Measurements from ENCODE around the gene MTUS2.

MTUS2 gene

GRCh38 chr13:29108068-29108786 lies 288.1 kb downstream of the MTUS2 start:
- no peak for DNase-seq (ENCODE audit: low read depth in 2 of 2)

- no peak for DNase-seq (ENCODE audit: low read depth in 2 of 2)
Measured at GRCh38 chr13:29109987-29110386, 289.8 kb downstream of the MTUS2 start.

- DNase-seq (ENCODE audit: low read depth in 2 of 2) = no peak
Measured at GRCh38 chr13:29111446-29111845, 291.3 kb downstream of the MTUS2 start.

- no peak for DNase-seq (ENCODE audit: low read depth in 2 of 2)
Measured at GRCh38 chr13:29115842-29116241, 295.7 kb downstream of the MTUS2 start.

- DNase-seq (ENCODE audit: low read depth in 2 of 2) = no peak
Measured at GRCh38 chr13:29117663-29118062, 297.5 kb downstream of the MTUS2 start.

- DNase-seq (ENCODE audit: low read depth in 2 of 2) = no peak
Measured at GRCh38 chr13:29118471-29118870, 298.3 kb downstream of the MTUS2 start.

GRCh38 chr13:29125191-29125933 lies 305.2 kb downstream of the MTUS2 start:
- DNase-seq (ENCODE audit: low read depth in 2 of 2) = no peak

- DNase-seq (ENCODE audit: low read depth in 2 of 2) = no peak
Measured at GRCh38 chr13:29125934-29126424, 305.8 kb downstream of the MTUS2 start.

- DNase-seq (ENCODE audit: low read depth in 2 of 2) = no peak
Measured at GRCh38 chr13:29129616-29130015, 309.5 kb downstream of the MTUS2 start.

- no peak for DNase-seq (ENCODE audit: low read depth in 2 of 2)
Measured at GRCh38 chr13:29131159-29131558, 311.0 kb downstream of the MTUS2 start.

- DNase-seq (ENCODE audit: low read depth in 2 of 2) = no peak
Measured at GRCh38 chr13:29131881-29132668, 311.9 kb downstream of the MTUS2 start.

GRCh38 chr13:29136341-29136740 lies 316.2 kb downstream of the MTUS2 start:
- DNase-seq (ENCODE audit: low read depth in 2 of 2) = no peak

- no peak for DNase-seq (ENCODE audit: low read depth in 2 of 2)
Measured at GRCh38 chr13:29137016-29137415, 316.9 kb downstream of the MTUS2 start.

GRCh38 chr13:29137995-29138394 lies 317.9 kb downstream of the MTUS2 start:
- DNase-seq (ENCODE audit: low read depth in 2 of 2) = no peak

GRCh38 chr13:29140277-29140676 lies 320.1 kb downstream of the MTUS2 start:
- DNase-seq (ENCODE audit: low read depth in 2 of 2) = no peak

GRCh38 chr13:29143847-29144246 lies 323.7 kb downstream of the MTUS2 start:
- no peak for DNase-seq (ENCODE audit: low read depth in 2 of 2)

GRCh38 chr13:29154390-29154789 lies 334.3 kb downstream of the MTUS2 start:
- DNase-seq (ENCODE audit: low read depth in 2 of 2) = no peak

GRCh38 chr13:29156136-29156535 lies 336.0 kb downstream of the MTUS2 start:
- no peak for DNase-seq (ENCODE audit: low read depth in 2 of 2)

GRCh38 chr13:29159871-29160270 lies 339.7 kb downstream of the MTUS2 start:
- no peak for DNase-seq (ENCODE audit: low read depth in 2 of 2)

GRCh38 chr13:29160862-29161261 lies 340.7 kb downstream of the MTUS2 start:
- DNase-seq (ENCODE audit: low read depth in 2 of 2) = no peak

GRCh38 chr13:29161676-29162075 lies 341.5 kb downstream of the MTUS2 start:
- DNase-seq (ENCODE audit: low read depth in 2 of 2) = no peak

- DNase-seq (ENCODE audit: low read depth in 2 of 2) = no peak
Measured at GRCh38 chr13:29162638-29163235, 342.6 kb downstream of the MTUS2 start.

Measured in stimulated activated CD8-positive, alpha-beta memory T cell treated with anti-CD3 and anti-CD28 coated beads, Interleukin-7, amount 100 ng/mL, for 1 hour (primary cell).